CD4-positive, alpha-beta T cell treated with Interleukin-1 beta for 1 hour (primary cell): ENCODE measurements around the gene SLC22A14.
"Not testable (repeated sequence)": the region's sequence is repeated elsewhere in the genome, so short reads cannot be mapped to it uniquely, and the experiment has no call there.

Source experiments
- DNase-seq, 2 donors: peaks; one replicate each; pipeline ENCODE4 v3.0.0-alpha.2; 2020 to 2022

SLC22A14 gene

DNA sequence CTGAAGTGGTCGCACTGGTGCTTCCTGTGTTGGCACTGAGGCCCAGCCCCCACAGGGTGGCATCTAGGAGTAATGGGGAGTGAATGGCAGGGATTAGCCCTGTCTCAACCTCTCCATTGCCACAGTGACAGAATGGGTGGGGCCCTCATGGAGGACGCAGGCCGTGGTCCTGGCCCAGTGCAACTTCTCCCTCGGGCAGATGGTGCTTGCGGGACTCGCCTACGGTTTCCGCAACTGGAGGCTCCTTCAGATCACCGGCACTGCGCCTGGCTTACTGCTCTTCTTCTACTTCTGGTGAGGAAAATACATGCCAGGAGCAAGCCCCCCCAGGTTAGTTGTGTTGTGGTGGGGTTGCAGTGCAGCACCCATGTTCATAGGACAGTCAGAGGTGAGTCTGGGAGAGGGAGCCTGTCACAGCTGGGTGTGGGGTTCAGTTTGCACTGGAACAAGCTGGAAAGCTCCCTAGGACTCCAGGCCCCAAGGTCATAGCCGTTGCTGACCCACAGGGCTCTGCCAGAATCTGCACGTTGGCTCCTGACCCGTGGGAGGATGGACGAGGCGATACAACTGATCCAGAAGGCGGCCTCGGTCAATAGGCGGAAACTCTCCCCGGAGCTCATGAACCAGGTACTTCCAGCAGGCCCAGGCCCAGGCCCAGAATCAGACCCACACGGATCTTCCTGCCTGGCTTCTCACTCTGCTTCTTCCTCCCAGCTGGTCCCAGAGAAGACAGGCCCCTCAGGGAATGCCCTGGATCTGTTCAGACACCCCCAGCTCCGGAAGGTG, 7.0 kb upstream of the SLC22A14 start:
- DNase-seq, result no peak

GRCh38 chr3:38275658-38276057, 6.4 kb upstream of the SLC22A14 start:
- DNase-seq, result no peak

DNA sequence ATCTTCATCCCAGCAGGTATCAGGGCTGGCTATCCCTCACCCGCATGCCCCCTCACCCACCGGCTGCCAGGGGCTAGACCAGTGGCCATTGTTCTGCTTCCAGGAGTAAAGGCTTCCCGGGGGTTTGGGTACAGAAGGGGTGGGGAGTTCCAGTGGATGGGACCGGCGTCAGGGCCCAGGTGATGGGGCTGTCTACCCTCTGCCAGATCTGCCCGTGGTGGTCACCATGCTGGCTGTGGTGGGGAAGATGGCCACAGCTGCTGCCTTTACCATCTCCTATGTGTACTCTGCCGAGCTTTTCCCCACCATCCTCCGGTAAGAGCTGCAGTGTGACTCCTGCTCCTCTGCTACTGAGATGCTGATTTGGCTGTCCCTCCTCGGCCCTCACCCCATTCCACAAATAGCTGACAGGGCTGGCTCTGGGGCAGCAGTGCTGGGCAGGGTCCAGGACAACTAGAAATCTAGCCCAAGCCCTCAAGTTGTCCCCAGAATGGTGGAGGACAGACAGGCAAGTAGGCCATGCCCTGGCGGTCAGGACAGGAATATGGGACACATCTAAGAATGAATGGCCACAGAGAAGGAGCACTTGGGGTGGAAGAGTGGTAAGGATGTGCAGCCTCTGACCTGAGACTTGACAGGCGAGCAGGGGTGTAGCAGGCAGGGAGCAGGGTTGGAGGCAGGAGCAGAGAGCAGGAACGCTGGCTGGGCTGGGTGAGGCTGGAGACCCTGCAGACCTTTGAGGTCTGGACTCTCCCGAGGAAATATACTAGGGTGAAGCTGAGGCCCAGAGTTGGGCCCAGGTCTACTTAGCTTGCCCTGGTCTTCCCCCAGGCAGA, 5.8 kb upstream of the SLC22A14 start:
- DNase-seq, result no peak

DNA sequence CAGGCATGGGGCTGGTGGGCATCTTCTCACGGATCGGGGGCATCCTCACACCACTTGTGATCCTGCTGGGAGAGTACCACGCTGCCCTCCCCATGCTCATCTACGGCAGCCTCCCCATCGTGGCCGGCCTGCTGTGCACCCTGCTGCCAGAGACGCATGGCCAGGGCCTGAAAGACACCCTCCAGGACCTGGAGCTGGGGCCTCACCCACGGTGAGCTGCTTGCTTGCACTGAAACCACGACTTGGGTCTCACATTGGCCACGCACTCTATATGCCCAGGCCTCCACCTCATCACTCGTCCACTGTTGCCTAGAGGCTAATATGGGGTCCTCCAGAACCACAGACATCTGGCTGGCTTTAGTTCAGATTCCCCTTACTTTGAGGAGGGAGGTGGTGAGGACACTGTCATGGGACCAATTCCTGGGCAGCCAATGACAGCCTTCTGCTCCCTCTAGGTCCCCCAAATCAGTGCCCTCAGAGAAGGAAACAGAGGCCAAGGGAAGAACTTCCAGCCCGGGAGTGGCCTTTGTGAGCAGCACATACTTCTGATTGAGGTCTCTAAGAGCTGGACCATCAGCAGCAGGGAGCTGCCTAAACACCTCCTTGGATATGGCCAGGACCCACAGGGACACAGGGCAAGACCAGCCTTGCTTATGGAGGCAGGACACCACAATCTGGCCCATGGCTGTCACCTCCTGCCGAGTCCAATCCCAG, 5.0 kb upstream of the SLC22A14 start:
- DNase-seq, result no peak

DNA sequence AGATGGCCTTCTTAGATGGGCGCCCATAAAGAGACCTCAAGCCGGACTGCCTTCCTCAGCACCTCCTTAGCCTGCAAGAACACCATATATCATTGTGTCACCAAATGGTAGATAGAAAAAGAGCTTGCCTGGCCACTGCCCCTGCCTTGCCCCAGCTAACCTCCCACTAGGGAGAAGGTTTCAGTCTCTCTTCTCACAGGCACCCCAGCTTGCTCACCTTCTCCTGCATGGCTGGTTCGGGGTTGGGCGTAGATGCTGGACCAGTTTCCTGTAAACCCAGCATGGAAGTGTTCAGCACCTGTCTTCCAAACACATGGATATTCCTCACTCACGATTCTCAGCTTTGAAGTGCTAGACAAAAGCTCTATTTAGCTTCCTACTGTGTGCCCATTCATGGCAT, 3.3 kb upstream of the SLC22A14 start:
- DNase-seq, result no peak

DNA sequence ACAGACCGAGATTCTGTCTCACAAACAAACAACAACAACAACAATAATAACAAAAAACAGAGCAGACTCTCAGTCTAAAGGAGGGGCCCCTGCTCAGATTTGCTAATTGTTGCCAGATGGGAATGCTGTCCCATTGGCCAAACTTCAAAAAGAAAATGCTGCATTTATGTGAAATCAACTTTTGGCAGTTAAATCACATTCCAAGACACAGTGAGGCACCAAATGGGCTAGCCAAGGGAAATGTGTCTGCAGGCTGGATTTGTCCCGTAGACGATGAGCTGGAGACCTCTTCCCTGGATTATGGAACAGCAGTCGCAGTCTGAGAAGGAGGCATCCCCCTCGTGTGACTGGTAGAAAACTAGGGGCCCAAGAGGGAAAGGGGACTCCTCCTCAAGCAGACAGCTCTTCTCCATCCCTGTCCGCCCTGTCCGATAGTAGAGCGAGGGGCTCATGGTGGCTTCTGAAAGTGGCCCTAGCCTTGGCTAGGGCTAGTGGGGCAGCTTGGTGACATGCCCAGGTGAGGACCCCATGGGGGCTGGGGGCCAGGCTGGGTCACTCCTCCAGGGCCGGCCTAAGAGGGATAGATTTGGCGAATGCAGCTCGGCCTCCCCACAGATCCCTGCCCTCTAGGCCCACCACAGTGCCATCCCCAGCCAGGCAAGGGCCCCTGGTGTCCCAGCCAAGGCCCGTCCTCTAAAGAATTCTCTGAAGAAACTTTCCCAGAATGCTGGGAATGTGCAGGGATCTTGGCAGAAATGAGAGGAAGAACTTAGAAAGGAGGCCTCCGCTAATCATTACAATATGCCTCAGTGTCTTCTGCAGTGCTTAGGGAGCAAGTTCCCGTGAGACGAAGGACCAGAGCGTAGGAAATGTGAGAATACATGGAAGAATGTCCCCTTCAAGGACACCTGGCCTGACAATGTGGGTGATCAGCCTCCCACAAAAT, 2.0 kb downstream of the SLC22A14 start:
- no peak for DNase-seq

DNA sequence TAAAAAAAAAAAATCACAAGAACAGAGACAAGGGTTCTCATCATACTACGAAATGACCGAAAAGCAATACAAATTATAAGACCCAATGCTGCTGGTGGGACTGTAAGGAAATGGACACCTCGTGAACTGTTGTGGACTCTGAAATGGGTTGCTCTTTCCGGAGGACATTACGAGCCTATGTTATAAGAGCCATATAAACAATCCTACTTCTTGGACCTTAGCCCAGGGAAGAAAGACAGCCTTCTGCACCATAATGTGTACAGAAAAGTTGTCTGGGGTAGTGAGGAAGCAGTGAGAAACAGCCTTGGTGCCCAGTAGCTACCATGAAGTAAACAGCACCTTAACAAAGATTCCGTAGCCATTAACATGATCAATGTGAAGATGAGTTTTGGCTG, 2.7 kb downstream of the SLC22A14 start:
- DNase-seq, result no peak

DNA sequence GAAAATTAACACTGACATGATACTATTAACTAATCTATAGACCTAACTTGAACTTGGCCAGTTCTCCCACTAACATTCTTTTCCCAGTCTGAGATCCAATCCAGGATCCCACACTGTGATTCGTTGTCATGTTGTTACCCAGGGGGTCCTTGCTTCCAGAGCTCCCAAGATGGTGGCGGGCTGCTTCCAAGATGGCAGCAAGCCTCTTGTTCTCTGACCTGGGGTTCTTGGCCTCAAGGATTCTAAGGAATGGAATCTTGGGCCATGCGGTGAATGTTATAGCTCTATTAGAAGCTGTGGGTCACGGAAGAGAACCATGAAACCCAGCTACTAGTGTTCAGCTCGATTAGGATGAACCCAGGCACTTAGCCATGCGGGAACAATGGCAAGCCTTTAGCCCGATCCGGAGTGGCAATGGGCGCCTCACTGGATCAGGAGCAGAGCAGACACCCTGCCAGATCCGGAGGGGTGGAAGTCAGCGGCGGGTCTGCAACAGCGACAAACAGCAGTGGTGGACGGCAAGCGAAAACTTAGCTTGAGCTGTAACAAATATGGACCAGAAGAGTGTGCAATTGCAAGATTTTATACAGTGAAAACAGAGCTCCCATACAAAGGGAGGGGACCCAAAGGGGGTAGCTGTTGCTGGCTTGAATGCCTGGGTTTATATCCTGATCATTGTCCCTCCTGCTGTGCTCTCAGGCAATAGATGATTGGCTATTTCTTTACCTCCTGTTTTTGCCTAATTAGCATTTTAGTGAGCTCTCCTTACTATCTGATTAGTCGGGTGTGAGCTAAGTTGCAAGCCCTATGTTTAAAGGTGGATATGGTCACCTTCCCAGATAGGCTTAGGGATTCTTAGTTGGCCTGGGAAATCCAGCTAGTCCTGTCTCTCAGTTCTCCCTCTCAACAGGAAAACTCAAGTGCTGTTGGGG, 7.5 kb downstream of the SLC22A14 start:
- DNase-seq, result not testable (repeated sequence)

DNA sequence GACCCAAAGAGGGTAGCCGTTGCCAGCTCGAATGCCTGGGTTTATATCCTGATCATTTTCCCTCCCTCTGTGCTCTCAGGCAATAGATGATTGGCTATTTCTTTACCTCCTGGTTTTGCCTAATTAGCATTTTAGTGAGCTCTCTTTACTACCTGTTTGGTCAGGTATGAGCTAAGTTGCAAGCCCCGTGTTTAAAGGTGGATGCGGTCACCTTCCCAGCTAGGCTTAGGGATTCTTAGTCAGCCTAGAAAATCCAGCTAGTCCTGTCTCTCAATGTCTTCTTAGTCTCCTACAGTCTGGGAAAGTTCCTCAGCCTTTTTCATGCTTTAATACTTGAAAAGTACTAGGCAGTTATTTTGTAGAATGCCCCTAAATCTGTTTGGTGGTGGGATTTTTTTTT, 15.0 kb downstream of the SLC22A14 start:
- DNase-seq, result not testable (repeated sequence)

GRCh38 chr3:38297537-38297936, 15.4 kb downstream of the SLC22A14 start:
- DNase-seq, result no peak

- peak in 1 of 2 donors; percentile 8 for DNase-seq
These were observed 16.0 kb downstream of the SLC22A14 start for GRCh38 chr3:38297947-38298711.

DNA sequence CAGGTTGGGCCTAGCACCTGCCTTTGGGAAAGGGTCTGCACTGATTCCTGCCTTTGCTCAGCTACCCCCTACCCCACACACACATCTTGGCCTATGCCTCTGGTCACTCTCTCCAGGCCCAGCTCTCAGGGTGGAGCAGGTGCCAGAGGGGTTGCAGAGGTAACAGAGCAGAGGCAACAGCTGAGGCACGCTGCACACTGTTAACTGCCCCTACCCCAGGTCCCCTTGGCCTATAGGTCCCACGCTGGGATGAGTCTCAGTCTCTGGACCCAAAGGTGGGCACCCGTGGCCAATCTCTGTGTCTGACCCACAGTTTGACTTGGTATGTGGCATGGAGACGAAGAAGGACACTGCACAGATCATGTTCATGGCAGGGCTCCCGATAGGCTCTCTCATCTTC, 24.8 kb downstream of the SLC22A14 start:
- DNase-seq, result no peak

DNA sequence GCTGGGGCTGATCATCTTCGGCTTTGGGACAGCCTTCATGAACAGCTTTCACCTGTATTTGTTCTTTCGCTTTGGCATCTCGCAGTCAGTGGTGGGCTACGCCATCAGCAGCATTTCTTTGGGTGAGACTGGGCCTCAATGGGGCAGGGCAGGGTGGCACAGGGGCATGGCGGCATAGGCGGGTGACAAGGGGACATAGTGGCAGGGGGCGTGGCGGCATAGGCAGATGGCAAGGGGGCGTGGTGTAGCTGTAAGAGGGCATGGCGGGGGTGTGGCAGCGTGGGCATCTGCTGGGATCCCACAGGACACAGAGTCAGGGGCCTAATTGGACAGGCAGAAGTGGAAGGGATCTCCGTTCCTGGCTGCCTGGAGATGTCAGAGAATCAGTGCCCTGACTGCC, 25.5 kb downstream of the SLC22A14 start:
- no peak for DNase-seq

DNA sequence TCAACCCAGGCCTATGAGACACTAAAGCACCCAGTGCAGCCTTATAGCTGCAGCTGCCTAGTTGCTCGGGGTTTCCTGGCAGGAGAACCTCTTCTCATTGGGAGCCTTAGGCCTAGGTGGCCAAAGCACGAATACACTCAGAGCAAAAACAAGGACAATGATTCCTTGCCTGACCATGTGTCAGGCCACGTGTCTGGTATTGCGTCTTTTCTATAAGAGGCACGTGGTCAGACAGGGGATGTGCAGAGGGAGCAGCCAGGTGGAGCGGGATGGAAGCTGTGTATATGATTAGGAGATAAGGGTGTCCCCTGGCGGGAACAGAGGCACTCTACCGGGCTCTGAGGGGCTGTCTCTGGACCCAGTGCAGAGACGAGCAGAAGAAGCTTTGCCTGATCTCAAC, 26.4 kb downstream of the SLC22A14 start:
- no peak for DNase-seq

GRCh38 chr3:38311476-38311875, 29.4 kb downstream of the SLC22A14 start:
- DNase-seq, result no peak

- no peak for DNase-seq
These were observed 29.8 kb downstream of the SLC22A14 start for GRCh38 chr3:38311941-38312340.

DNA sequence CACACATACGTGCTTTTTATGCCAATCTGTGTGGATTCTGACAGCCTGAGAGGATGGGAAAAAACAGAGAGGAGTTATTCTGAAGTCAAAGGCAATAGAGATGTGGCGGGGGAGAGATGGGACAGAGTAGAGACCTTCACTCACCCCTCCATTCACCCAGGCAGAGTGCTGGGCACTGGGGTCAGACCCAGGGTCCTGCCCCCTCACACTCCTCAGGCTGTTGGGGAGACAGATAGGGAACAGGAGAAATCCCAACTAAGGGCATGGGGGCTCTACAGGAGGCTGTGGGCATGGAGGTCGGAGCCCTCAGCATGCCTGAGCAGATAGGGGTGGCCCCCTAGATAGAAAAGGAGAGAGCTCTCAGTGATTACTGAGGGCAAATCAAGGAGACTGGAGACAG, 30.3 kb downstream of the SLC22A14 start:
- no peak for DNase-seq

DNA sequence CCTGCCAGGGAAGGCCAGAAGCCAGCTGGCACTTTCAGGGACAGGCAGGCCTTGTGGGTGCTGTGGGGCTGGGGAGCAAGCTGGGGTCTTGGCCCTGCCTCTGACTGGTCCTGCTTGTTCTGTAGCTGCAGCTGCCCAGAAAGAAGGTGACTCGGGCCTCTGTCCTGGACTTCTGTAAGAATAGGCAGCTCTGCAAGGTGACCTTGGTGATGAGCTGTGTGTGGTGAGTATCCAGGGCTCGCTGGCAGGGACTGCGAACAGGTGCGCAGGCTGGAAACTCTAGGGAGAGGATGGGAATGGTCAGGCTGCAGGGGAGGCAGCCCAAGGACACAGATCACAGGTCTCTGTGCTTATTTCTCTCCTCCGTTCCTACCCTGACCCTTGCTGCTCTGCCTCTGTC, 31.2 kb downstream of the SLC22A14 start:
- DNase-seq, result no peak

- peak in 1 of 2 donors; percentile 18 for DNase-seq
These were observed 31.6 kb downstream of the SLC22A14 start for GRCh38 chr3:38313695-38314094.

DNA sequence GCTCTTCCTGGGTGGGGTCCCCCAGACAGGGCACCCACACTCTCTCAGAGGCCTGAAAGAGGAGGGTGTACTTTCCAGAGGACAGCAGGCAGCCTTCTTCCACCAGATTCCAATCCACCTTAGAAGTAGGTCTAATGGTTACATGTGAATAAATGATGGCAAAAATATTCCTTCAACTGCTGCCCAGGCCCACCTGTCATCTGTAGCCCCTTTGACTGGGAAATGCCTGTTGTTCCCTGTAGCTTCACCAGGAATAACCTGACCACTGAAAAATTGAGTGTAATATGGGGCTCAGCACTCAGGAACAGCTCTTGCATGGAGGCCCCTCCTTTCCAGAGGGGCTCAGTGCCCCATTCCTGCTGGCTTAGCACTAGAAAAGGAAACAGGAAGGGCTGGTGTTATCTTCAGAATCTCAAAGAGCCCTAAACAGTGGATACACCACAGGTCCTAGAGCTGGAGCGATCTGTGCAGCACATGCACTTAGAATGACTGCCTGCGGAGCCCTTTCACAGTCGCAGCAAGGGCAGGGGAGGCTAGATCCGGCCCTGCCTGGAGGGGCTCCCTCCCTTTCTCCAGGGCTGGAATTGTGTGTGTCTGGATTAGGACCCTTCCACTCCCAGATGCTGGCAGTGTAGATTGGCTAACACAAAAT, 32.1 kb downstream of the SLC22A14 start:
- no peak for DNase-seq
